Activated T-cell treated with anti-CD3 and anti-CD28 coated beads for 4 hours (primary cell): ENCODE data around the gene SMC6.

Experiments
- DNase-seq: peaks from one replicate; pipeline ENCODE4 v3.0.0-alpha.2; 2020

SMC6 gene, protein sequence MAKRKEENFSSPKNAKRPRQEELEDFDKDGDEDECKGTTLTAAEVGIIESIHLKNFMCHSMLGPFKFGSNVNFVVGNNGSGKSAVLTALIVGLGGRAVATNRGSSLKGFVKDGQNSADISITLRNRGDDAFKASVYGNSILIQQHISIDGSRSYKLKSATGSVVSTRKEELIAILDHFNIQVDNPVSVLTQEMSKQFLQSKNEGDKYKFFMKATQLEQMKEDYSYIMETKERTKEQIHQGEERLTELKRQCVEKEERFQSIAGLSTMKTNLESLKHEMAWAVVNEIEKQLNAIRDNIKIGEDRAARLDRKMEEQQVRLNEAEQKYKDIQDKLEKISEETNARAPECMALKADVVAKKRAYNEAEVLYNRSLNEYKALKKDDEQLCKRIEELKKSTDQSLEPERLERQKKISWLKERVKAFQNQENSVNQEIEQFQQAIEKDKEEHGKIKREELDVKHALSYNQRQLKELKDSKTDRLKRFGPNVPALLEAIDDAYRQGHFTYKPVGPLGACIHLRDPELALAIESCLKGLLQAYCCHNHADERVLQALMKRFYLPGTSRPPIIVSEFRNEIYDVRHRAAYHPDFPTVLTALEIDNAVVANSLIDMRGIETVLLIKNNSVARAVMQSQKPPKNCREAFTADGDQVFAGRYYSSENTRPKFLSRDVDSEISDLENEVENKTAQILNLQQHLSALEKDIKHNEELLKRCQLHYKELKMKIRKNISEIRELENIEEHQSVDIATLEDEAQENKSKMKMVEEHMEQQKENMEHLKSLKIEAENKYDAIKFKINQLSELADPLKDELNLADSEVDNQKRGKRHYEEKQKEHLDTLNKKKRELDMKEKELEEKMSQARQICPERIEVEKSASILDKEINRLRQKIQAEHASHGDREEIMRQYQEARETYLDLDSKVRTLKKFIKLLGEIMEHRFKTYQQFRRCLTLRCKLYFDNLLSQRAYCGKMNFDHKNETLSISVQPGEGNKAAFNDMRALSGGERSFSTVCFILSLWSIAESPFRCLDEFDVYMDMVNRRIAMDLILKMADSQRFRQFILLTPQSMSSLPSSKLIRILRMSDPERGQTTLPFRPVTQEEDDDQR

DNA sequence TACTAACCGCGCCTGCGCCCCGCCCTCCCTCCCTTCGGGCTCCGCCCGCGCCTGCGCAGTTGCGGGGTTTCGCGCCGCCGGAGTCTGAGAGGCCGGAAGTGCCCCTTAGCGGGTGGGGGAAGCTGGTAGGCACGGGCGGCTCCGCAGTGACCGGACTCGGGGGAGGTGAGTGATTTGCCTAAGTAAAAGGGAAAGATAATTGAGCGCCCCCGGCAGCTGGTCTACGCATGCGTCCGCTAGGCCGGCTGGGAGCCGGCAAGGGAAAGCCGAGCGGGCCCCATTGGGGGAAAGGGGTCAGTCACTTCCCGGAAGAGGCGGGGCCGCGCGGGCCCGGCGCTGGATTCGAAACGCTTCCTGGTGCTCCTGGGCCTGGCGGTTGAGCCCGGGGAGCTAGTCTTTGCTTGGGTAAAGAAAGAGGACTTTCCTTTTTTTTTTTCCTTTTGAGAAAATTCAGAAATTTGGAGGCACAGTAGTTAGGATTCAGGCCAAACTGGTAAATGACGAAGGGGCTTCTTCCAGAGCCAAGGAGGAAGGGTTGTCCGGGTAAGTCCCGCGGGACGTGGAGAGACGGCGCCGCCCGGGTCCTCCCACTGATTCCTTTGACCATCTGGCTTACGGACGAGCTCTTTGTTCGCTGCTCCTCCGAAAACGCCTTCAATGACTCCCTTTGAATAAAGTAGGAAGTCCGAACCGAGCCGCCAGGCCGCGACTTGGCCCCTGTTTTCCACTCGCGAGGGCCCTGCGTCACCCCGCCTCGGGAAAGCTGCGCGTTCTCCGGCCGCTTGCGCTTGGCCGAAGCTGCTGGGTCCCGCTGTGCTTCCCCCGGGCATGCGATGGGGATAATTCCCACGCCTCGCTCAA lies at the start of gene SMC6, which contains the start of gene GEN1:
Gene SMC6, minus strand, starts transcription at position 8 of the 861 bp plus-strand sequence. CDS start 7,864 bp downstream, outside the sequence.
Gene GEN1, plus strand, starts transcription at position 336 of the 861 bp plus-strand sequence. CDS start 5,806 bp downstream, outside the sequence.
- DNase-seq, result peak; percentile 84

DNA sequence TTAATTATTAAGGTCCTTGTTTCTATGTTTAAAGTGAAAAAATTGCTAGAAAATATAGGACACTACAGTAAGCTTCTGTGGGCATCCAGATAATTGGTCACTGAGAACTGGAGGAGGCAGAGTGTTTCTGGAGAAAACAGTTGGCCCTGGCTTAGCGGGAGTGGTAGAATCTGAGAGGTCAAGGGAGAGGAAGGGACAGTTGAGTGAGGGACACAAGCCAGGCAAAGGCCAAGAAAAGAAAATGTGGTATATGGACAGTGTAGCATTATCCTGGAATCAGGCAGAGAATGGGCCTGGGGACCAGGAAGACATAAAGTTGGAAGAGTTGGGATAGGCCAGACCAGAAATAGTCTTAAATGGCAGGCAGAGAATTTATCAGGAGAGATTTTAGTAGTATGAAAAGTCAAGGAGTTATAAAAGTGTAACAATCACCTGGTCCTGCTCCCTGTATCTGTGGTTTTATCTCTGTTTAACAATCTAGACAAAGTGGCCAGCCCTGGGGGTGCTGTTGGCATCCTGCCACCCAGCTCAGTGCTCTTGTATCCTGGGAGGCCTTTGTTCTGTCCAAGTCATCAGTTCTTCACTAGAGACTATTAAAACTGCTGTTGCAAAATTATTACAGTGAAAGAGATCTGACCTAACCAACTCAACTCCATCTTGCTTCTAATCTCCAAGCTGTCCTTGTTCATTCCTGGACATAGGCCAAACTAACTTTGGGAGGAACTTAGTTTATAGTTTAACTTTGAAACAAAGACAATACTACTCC lies 47.3 kb upstream of the SMC6 start:
- no peak for DNase-seq

DNA sequence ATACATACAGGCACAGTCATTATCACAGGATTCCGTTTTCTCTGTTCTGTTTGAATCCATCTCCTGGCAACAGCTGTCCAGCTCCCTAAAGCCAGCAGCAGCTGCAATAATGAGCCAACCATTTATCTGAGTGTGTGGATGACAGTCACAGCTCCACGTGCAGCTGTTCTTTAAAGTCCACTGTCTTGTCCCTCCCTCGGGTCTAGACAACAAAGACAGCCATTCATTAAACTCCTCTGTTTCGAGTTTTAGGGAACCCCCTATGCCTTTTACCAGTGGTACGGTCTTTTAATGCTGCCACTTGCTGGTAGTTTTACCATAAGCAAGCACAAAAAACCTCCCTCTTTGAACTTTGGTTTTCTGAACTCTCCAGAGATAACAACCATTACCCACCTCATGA lies 46.6 kb upstream of the SMC6 start:
- DNase-seq, result no peak

DNA sequence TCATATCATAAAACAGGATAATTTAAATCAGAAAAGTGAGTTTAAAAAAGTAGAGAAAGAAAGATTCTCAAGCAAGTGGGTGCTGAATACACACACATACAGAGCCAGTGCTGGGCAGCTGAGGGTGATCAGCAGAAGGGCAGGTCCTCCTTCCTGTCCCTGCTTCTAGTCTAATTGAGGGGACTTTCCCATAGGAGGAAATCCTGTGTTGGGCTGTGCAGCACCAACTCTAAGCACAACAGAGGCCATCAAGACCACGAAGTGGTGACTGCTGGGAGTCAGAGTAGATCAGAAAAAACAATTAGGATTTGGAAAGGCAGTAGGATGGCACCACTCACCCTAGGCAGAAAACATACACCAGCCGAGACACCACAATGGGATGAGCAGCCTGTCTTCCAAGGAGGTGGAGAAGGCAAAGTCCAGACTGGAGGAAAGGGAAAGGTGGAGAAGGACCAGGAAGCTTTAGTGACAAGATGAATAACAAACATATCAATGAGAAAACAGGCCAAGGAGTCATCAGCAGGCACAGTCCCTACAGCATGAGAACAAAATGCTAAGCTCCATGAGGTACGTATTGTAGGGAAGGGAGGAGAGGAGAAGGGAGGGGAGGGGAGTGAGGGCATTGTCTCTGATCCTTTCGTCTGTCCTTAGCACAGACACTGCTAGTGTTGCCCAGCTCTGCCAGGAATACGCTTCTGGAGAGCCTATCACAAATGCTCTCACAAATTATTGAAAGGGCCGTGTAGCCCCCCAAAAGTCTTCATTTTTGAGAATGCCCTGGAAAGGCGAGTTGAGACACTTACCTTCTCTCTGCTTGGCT lies 45.9 kb upstream of the SMC6 start:
- DNase-seq, result no peak

DNA sequence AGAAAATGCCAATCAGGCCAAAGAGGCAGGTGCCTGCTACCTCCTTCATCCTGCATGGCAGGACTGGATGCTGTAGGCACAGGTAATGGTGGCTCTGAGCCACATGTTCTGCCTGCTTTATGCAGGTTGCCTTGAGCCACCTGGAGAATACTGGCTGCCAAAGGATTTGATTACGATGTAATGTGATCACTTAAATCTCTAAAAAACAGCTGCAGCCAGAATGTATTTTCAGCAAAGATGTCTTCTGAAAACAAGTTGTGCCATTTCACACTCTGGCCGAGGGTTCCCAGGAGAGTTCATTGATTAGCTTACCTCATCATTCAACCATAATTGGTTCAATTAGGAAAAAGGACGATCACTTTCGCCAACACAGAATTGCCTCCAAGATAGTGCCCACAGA lies 44.7 kb upstream of the SMC6 start:
- DNase-seq, result no peak

DNA sequence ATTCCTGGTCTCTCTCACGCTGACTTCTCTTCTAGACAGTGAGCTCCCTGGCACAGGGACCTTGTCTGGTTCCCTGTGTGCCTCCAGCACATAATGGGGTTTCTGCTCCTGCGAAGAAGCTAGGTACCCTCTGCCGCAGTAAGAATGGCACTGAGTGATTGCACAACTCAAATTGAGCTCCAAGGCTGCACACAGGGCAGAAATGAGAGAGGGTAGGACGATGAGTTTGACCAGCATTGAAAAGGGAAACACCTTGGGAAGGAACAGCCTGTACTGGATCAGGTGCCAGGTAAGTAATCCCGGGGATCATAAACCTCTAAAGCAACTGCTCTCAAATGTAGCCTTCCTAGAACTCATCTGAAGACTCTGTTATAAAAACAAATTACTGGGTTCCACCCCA lies 41.7 kb upstream of the SMC6 start:
- DNase-seq, result no peak

DNA sequence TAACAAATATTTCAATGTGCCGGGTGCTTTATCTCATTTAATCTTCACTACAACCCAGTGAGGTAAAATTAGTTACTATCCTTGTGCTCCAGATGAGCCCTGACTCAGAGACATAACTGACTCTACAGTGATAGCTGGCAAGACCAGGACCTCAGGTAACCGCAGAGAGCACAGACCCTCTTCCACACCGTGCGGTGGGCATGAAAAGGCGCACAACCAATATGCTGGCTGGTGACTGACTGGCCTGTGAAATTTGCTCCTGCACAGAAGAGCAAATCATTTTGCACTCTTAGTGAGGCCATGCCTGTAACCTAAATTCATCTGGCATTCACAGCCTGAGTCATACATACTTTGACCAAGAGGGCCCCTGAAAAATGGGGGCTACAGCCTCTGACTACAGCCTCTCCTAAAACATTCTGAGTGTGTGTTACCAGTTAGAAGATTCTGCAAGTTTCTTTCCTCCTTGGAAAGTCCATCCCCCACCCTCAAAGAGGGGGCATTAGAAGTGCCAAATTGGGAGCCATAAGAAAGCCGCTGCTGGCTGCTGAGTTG lies 40.3 kb upstream of the SMC6 start:
- no peak for DNase-seq

DNA sequence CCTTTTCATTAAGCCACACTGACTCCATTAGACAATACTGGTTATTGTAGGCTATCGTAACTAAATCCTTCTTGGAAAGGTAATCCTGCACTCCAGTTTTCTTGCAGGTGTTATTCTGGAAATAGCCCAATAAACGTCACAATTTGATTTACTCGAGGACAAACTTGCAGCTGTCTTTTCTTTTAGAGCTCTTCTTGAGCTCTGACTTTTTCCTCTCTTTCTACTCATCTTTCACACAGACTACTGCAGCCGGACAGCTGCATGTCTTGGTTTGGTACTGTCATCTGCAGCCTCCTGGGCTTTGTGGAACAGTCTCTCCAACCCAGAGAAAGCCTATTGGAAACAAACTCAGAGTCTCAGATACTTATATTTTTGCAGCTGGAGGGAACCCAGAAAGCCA lies 39.7 kb upstream of the SMC6 start:
- DNase-seq, result no peak

DNA sequence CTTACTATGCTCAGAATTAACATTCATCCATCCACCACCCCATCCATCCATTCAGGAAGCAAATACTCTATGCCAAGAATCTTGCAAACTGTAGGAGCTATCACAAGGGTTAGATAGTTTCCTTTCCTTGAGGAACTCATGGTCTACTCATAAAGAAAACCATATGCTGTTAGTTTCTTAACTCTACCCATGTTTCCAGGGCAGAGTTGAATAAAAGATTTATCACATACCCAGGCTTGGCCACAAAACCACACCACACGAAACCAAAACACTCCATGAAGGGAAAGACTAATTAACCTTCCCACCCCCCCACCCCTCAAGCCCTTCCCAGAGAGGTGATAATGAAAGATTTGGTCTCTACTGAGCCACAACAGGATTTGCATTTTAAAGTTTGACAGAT lies 38.9 kb upstream of the SMC6 start:
- no peak for DNase-seq

DNA sequence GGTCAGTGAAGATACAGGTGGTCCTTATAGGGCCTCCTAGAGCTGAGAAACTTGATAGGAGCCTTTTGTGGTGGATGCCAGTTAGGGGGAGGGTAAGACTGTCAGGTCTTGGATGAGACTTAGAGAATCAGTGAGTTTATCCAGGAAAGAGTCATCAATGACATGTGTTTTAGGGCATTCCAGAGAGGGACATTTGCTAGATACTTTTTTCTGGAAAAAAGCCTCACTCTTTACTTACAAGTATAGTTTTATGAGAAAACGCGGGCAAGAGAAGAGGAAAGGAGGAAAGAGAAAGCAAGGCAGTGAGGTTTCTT lies 38.2 kb upstream of the SMC6 start:
- no peak for DNase-seq

DNA sequence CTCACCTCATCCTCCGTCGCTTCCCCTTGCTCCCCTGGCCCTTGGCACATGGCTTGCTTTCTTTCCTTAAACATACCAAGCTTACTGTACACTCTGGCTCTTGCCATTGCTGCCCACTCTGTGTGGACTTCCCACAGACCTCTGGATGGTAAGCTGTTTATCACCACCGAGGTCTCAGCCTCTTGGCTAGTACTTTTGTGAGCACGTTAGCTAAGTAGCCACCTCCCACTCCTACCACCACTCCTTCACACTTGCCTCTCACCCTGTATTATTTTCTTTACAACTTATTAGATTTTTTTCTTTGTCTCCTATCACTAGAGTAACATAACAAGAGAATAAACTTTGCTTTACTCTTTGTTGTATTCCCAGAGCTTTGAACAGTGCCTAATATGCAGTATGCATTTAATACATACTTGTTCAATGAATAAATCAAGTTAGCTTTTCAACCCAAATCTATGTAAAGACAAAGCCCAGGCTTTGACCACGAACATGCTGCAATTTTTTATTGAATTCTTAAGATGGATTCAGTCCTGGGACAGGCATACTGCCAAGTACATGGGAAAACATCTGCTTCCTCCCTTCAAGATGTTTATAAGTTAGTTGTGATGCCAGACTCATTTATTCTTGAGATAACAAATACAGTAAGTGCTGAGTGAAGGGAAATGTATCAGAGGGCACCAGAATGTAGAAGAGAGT lies 37.7 kb upstream of the SMC6 start:
- no peak for DNase-seq

DNA sequence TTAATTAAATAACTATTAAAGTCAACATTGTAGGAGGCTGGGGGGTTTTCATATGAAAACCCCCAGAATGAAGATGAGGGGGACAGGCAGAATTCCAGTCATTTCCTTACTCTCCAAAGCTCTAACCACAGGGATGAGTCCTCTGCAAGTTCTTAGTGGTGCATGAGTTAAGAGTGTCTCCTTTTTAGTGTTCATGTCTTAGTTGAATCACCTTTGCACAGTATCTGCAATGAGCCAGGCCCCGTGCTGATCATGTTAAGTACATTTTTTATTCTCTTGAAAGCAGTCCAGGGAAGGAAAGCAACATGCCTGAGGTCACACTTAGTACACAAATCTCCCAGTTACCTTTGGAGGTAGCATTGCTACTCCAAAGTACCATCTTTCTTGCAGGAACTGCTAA lies 36.9 kb upstream of the SMC6 start:
- no peak for DNase-seq

DNA sequence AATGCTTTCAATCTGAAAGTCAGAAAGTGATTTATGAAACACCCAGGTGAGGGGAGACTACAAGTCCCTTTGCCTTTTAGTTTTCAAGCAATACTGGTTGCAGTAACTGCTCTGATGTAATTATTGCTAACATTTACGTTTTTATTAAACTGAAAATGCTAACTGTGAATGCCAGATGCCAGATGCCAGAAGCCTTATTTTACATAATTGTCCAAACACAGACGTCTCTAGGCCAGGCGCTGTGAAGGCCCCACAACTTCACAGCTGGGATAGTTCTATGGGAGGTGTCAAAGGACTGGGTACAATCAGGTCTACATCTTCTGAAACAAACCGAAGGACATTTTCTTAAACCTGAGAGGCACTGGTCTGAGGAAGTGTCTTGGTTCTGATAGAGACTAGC lies 35.2 kb upstream of the SMC6 start:
- DNase-seq, result no peak

DNA sequence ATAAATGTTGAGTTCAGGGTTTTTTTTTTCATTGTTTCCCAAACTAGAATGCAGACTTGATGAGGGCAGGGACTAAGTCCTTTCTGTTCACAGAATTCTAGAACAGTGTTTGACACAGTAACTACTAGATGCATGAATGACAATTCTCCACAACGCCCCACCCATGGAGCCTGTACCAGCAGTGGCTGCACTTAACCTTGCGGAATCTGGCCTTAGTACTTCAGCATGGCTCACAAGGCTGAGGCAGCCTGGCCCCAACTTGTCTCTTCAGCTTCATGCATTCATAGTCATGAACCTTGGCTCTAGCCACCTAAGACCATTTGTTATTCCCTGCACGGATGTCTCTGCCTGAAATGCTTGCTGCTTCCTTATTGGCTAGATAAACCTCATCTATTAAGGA lies 33.1 kb upstream of the SMC6 start:
- no peak for DNase-seq

DNA sequence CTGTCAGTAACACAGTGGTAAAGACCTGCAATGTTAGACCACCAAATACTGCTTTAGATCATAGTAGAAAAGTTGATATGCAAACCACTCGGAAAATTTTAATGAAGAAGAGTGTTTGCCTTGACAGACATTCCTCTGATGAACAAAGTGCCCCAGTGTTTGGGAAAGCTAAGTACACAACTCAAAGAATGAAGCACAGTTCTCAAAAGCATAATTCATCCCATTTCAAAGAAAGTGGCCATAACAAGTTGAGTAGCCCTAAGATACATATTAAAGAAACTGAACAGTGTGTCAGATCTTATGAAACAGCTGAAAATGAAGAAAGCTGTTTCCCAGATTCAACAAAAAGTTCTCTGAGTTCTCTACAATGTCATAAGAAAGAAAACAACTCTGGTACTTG lies 27.9 kb upstream of the SMC6 start:
- no peak for DNase-seq

DNA sequence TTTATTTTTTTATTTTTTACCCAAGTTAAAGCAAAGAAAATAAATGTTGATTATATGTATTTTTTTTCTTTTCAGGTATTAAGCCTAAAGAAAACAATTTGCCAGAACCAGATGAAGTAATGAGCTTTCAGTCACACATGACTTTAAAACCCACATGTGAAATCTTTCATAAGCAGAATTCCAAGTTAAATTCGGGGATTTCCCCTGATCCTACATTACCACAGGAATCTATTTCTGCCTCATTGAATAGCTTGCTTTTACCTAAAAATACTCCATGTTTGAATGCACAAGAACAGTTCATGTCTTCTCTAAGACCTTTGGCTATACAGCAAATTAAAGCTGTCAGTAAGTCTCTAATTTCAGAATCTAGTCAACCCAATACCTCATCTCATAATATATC lies 26.9 kb upstream of the SMC6 start:
- DNase-seq, result no peak

DNA sequence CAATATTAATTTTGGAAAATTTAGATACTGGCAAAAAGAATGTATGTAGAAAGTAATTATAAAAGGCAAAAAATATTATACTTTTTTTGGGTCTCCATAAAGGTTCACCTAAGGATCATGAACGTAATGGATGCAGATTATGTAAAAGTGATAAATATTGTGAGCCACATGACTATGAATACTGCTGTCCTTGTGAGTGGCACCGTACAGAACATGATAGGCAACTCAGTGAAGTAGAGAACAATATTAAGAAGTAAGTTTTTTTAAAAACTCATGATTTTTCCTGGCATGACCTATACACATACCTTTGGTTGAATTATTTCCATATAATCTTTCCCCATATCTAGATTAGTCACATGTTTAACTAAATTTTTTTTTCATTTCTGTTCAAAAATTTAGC lies 18.9 kb upstream of the SMC6 start:
- DNase-seq, result no peak

DNA sequence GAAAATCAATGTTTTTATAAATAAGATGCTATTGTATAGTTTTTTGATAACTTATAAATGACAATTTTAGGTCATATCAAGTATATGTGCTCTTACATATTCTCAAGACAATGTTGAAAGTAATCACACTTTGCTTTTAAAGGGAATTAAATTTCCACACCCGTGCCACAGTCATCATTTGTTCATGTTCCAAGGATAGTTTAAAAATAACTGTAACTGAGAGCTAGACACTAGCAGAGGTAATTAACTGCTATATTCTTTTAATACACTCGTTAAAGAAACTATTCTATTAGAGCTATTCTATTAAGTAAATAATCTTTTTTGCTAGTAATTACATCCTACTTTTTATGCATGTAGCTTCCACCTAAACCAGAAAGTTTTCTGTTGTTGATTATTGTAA lies 18.3 kb upstream of the SMC6 start:
- no peak for DNase-seq

DNA sequence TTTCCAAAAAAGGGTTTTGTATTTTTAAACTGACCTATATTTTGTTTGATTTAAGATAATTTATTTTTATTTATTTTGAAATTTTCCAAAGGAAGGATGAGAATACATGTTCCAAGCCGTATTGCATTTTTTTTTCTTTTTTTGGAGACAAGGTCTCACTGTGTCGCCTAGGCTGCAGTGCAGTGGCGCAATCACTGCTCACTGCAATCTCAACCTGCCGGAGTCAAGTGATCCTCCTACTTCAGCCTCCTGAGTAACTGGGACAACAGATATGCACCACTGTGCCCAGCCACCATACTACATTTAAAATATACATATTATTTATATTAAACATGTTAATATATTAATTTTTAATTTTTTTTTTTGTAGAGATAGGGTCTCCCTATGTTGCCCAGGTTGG lies 15.3 kb upstream of the SMC6 start:
- DNase-seq, result no peak

DNA sequence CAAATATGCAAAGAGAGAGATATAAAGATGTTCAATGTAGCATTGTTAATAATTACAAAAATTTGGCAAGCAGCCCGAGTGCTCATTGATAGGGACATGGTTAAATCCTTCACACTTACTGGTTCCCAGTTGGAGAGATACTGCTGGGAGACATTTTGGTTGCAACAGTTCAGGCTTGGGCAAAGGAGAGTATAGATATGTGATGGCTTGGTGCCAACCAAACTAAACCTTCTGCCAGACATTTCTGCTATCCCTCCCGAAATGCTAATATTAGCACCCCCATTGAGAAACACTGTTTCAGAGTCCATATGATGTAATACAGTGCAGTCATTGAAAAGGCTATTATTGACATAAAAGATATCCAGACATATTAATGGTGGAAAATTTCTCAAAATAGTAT lies 11.8 kb upstream of the SMC6 start:
- no peak for DNase-seq
